GM20431 (cell line): ENCODE results near the gene CDK6.

Experiments
- in situ Hi-C: fragments of 300-500 bp; cut with MseI, MboI; formaldehyde crosslinking; loops from one replicate; pipeline ENCODE4 v1.15.0; 2020; ENCODE audit warnings: low sequenced_read_pairs; ENCODE audit not compliant: unreplicated experiment

Gene CDK6

GRCh38 chr7:92848851-92849250, 12.5 kb upstream of the CDK6 start:
- in situ Hi-C loops: loop anchor here (10.0 kb wide), 1 partner anchor 56 kb away; no protein-coding TSS in a partner anchor

- in situ Hi-C loops: loop anchor here (10.0 kb wide), 1 partner anchor 56 kb away; no protein-coding TSS in a partner anchor
Observed at GRCh38 chr7:92848441-92848840, 12.1 kb upstream of the CDK6 start.

GRCh38 chr7:92847305-92847704, 10.9 kb upstream of the CDK6 start:
- in situ Hi-C loops: loop anchor here (10.0 kb wide), 1 partner anchor 57 kb away; no protein-coding TSS in a partner anchor

- in situ Hi-C loops: loop anchor here (10.0 kb wide), 1 partner anchor 59 kb away; no protein-coding TSS in a partner anchor
Observed at GRCh38 chr7:92845736-92846135, 9.4 kb upstream of the CDK6 start.

- in situ Hi-C loops: loop anchor here (10.0 kb wide), 1 partner anchor 61 kb away; no protein-coding TSS in a partner anchor
Observed at GRCh38 chr7:92843781-92844180, 7.4 kb upstream of the CDK6 start.

- in situ Hi-C loops: loop anchor here (10.0 kb wide), 1 partner anchor 62 kb away; no protein-coding TSS in a partner anchor
Observed at GRCh38 chr7:92843034-92843760, 6.8 kb upstream of the CDK6 start.

- in situ Hi-C loops: loop anchor here (10.0 kb wide), 1 partner anchor 64 kb away; no protein-coding TSS in a partner anchor
Observed at GRCh38 chr7:92841192-92841591, 4.8 kb upstream of the CDK6 start.

- in situ Hi-C loops: loop anchor here (10.0 kb wide), 1 partner anchor 64 kb away; no protein-coding TSS in a partner anchor
Observed at GRCh38 chr7:92840316-92840715, 3.9 kb upstream of the CDK6 start.

- in situ Hi-C loops: loop anchor here (10.0 kb wide), 2 partner anchors 65 to 215 kb away; no protein-coding TSS in a partner anchor
Observed at GRCh38 chr7:92839901-92840300, 3.5 kb upstream of the CDK6 start.

GRCh38 chr7:92838934-92839333, 2.6 kb upstream of the CDK6 start:
- in situ Hi-C loops: loop anchor here (10.0 kb wide), 1 partner anchor 216 kb away; no protein-coding TSS in a partner anchor

GRCh38 chr7:92837000-92837749, 802 bp upstream of the CDK6 start:
- in situ Hi-C loops: loop anchor here (10.0 kb wide), 1 partner anchor 218 kb away; no protein-coding TSS in a partner anchor

- in situ Hi-C loops: loop anchor here (10.0 kb wide), 1 partner anchor 219 kb away; no protein-coding TSS in a partner anchor
Observed at GRCh38 chr7:92835851-92836488, 403 bp downstream of the CDK6 start.

- in situ Hi-C loops: loop anchor here (10.0 kb wide), 1 partner anchor 219 kb away; no protein-coding TSS in a partner anchor
Observed at GRCh38 chr7:92835261-92835850, 1.0 kb downstream of the CDK6 start.

- in situ Hi-C loops: loop anchor here (10.0 kb wide), 1 partner anchor 220 kb away; no protein-coding TSS in a partner anchor
Observed at GRCh38 chr7:92834507-92835260, 1.7 kb downstream of the CDK6 start.

GRCh38 chr7:92833766-92834506, 2.4 kb downstream of the CDK6 start:
- in situ Hi-C loops: loop anchor here (10.0 kb wide), 1 partner anchor 221 kb away; no protein-coding TSS in a partner anchor

- in situ Hi-C loops: loop anchor here (10.0 kb wide), 1 partner anchor 222 kb away; no protein-coding TSS in a partner anchor
Observed at GRCh38 chr7:92833024-92833765, 3.2 kb downstream of the CDK6 start.

GRCh38 chr7:92832534-92833023, 3.8 kb downstream of the CDK6 start:
- in situ Hi-C loops: loop anchor here (10.0 kb wide), 1 partner anchor 222 kb away; no protein-coding TSS in a partner anchor
